HG02885 (cell line): ENCODE data around the gene ATM.
"Not testable (repeated sequence)": the region's sequence is repeated elsewhere in the genome, so short reads cannot be mapped to it uniquely, and the experiment has no call there.

Experiments
- ATAC-seq: cut with Tn5 transposase; IDR thresholded peaks from one replicate; pipeline ENCODE4 v1.9.1; 2021; ENCODE audit warnings: mild to moderate bottlenecking; ENCODE audit not compliant: unreplicated experiment, poor library complexity

ATM gene

GRCh38 chr11:108364159-108364558 is 141.3 kb downstream of the ATM start:
- ATAC-seq: no peak

GRCh38 chr11:108368134-108368533 is 145.3 kb downstream of the ATM start:
- no peak for ATAC-seq

GRCh38 chr11:108369064-108369463 is 146.2 kb downstream of the ATM start:
- no peak for ATAC-seq

GRCh38 chr11:108370315-108370714 is 147.4 kb downstream of the ATM start:
- no peak for ATAC-seq

- no peak for ATAC-seq
Observed at GRCh38 chr11:108370990-108371389, 148.1 kb downstream of the ATM start.

- ATAC-seq: not testable (repeated sequence)
Observed at GRCh38 chr11:108373505-108373904, 150.6 kb downstream of the ATM start.

GRCh38 chr11:108388576-108388975 is 165.7 kb downstream of the ATM start:
- ATAC-seq: no peak

GRCh38 chr11:108392353-108392752 is 169.5 kb downstream of the ATM start:
- no peak for ATAC-seq

- no peak for ATAC-seq
Observed at GRCh38 chr11:108393046-108393445, 170.2 kb downstream of the ATM start.

GRCh38 chr11:108394744-108395284 is 171.9 kb downstream of the ATM start:
- no peak for ATAC-seq

GRCh38 chr11:108396672-108397071 is 173.8 kb downstream of the ATM start:
- not testable (repeated sequence) for ATAC-seq

GRCh38 chr11:108398439-108398838 is 175.6 kb downstream of the ATM start:
- no peak for ATAC-seq

- no peak for ATAC-seq
Observed at GRCh38 chr11:108402241-108402640, 179.4 kb downstream of the ATM start.

GRCh38 chr11:108403052-108403451 is 180.2 kb downstream of the ATM start:
- ATAC-seq: no peak

- no peak for ATAC-seq
Observed at GRCh38 chr11:108405706-108406105, 182.8 kb downstream of the ATM start.

- no peak for ATAC-seq
Observed at GRCh38 chr11:108414958-108415357, 192.1 kb downstream of the ATM start.

- ATAC-seq: not testable (repeated sequence)
Observed at GRCh38 chr11:108417551-108417950, 194.7 kb downstream of the ATM start.
